B cell (primary cell): ENCODE measurements around the gene HILPDA. TPM values are rescaled to one million over a fixed set of nuclear protein-coding genes. Genes with fewer than 3 reads are reported as not detected.

Experiments
- ATAC-seq: fragments of 200-7000 bp; cut with Tn5 transposase; one replicate; pipeline ENCODE4 v1.10.0; 2021; ENCODE audit warnings: low read depth, mild to moderate bottlenecking, moderate number of reproducible peaks, moderate library complexity
- CTCF ChIA-PET: fragments of 350-600 bp; sonication (Branson Sonifier 250); formaldehyde crosslinking; loops from one replicate; lab custom pipeline; 2021; ENCODE audit warnings: antibody characterized with exemption, inconsistent platforms; lab: Charles Lee
- POLR2A ChIA-PET: fragments of 350-600 bp; sonication (Branson Sonifier 250); formaldehyde crosslinking; loops from one replicate; lab custom pipeline; 2021; ENCODE audit warnings: antibody characterized with exemption; lab: Charles Lee
- DNase-seq: peaks from one replicate; pipeline ENCODE4 v3.0.0; 2013
- H2AFZ ChIP-seq: 2 replicates; pipeline ENCODE4 v1.6.1; 2012; ENCODE audit warnings: mild to moderate bottlenecking, low read depth, low read length; ENCODE audit not compliant: insufficient read depth, poor library complexity, severe bottlenecking
- H3K27ac ChIP-seq, 2 donors: 1 replicate in 1 of 2; 2 replicates in 1 of 2; pipeline ENCODE4 v1.5.1; 2012 to 2013; ENCODE audit warnings: low read length in 2 of 2, mild to moderate bottlenecking in 2 of 2, moderate library complexity in 1 of 2
- H3K27me3 ChIP-seq, 4 experiments: fragments of 200-600 bp in 1 of 4; sonication (generic) in 1 of 4; replicated peaks in 1 of 4; 1 replicate in 2 of 4; 2 replicates in 2 of 4; pipeline versions ENCODE4 v1.6.1 to v1.7.0; 2013 to 2016; ENCODE audit warnings: low read length in 3 of 4, mild to moderate bottlenecking in 2 of 4, mixed read lengths in 1 of 4, moderate library complexity in 1 of 4; ENCODE audit not compliant: insufficient read depth in 4 of 4, control insufficient read depth in 3 of 4; ENCODE audit errors: control extremely low read depth in 1 of 4
- H3K36me3 ChIP-seq, 2 experiments: replicated peaks in 1 of 2; 1 replicate in 1 of 2; 2 replicates in 1 of 2; pipeline versions ENCODE4 v1.6.1 to v1.7.1; 2013; ENCODE audit warnings: low read length in 1 of 2; ENCODE audit not compliant: insufficient read depth in 2 of 2, control insufficient read depth in 1 of 2; ENCODE audit errors: control extremely low read depth in 1 of 2, extremely low read depth in 1 of 2
- H3K4me1 ChIP-seq, 2 donors: fragments of 200-600 bp in 1 of 2; sonication (generic) in 1 of 2; 1 replicate in 1 of 2; 2 replicates in 1 of 2; pipeline versions ENCODE4 v1.5.1 to v1.6.1; 2013 to 2017; ENCODE audit warnings: low read length in 2 of 2; ENCODE audit not compliant: control insufficient read depth in 2 of 2, insufficient read depth in 2 of 2
- H3K4me2 ChIP-seq: replicated peaks from 2 replicates; pipeline ENCODE3; 2012; ENCODE audit warnings: mild to moderate bottlenecking, low read depth, low read length; ENCODE audit not compliant: poor library complexity, severe bottlenecking
- H3K4me3 ChIP-seq, 5 experiments: fragments of 200-600 bp in 1 of 5; sonication (generic) in 1 of 5; 1 replicate in 3 of 5; 2 replicates in 2 of 5; pipeline versions ENCODE4 v1.5.1 to v1.7.0; 2011 to 2016; ENCODE audit warnings: low read length in 4 of 5, mild to moderate bottlenecking in 4 of 5, low read depth in 2 of 5, control low read depth in 1 of 5, moderate library complexity in 1 of 5; ENCODE audit not compliant: insufficient read depth in 1 of 5; ENCODE audit errors: control extremely low read depth in 1 of 5, extremely low read depth in 1 of 5
- H3K79me2 ChIP-seq: fragments of 200-600 bp; sonication (generic); one replicate; pipeline ENCODE4 v1.6.0; 2016; ENCODE audit warnings: low read length; ENCODE audit not compliant: control insufficient read depth, insufficient read depth
- H3K9ac ChIP-seq: fragments of 200-600 bp; sonication (generic); 2 replicates; pipeline ENCODE4 v1.6.1; 2017; ENCODE audit warnings: mild to moderate bottlenecking, low read length, moderate library complexity
- H3K9me3 ChIP-seq, 3 donors: one replicate each; pipeline versions ENCODE4 v1.6.1 to v1.7.1; 2013; ENCODE audit warnings: low read length in 2 of 3; ENCODE audit not compliant: control insufficient read depth in 2 of 3, insufficient read depth in 1 of 3; ENCODE audit errors: control extremely low read depth in 1 of 3
- H4K20me1 ChIP-seq: 2 replicates; pipeline ENCODE4 v1.6.0; 2012; ENCODE audit warnings: mild to moderate bottlenecking, low read length; ENCODE audit not compliant: insufficient read depth, control insufficient read depth, poor library complexity, severe bottlenecking
- H3K27ac Mint-ChIP-seq: one replicate; pipeline ENCODE4 v1.8.0; 2021; ENCODE audit warnings: mixed read lengths
- H3K27me3 Mint-ChIP-seq: one replicate; pipeline ENCODE4 v1.8.0; 2021; ENCODE audit warnings: mixed read lengths
- H3K4me1 Mint-ChIP-seq: one replicate; pipeline ENCODE4 v1.8.0; 2021; ENCODE audit warnings: mixed read lengths
- H3K4me3 Mint-ChIP-seq: one replicate; pipeline ENCODE4 v1.8.0; 2021; ENCODE audit warnings: mixed read lengths
- H3K9me3 Mint-ChIP-seq: one replicate; pipeline ENCODE4 v1.8.0; 2022; ENCODE audit warnings: mixed read lengths; ENCODE audit not compliant: insufficient read depth
- EZH2 ChIP-seq: IDR thresholded peaks from 2 replicates; pipeline ENCODE4 v1.6.1; 2012; ENCODE audit warnings: borderline replicate concordance, low read depth, mild to moderate bottlenecking, moderate library complexity, low read length; ENCODE audit not compliant: insufficient read depth, poor library complexity, severe bottlenecking
- WGBS: methylation state at CpG from one replicate; pipeline ENCODE4 v1.1.5; 2013; ENCODE audit warnings: missing lambda C conversion rate; ENCODE audit not compliant: insufficient coverage; 5-methylcytosine and 5-hydroxymethylcytosine counted together
- intact Hi-C: fragments of 100-400 bp; cut with micrococcal nuclease; formaldehyde crosslinking; loops from one replicate; pipeline ENCODE4 v1.10.0; 2022
- polyA plus RNA-seq: library from polyadenylated mRNA; depleted of rRNA; stranded (reverse); fragments of >200 nt; gene quantifications from 2 replicates; pipeline ENCODE4 v1.2.3, GENCODE V29; 2012
- total RNA-seq, 2 donors: library from RNA; stranded (reverse); fragments of 120-200 nt in 1 of 2; gene quantifications; 1 replicate in 1 of 2; 2 replicates in 1 of 2; pipeline versions ENCODE4 v1.2.3 to v1.2.4, GENCODE V29; 2013 to 2022
- TF ChIP-seq, protein P1 (sequence below): fragments of 200-600 bp; IDR thresholded peaks from one replicate; pipeline ENCODE4 v1.8.0; 2022; ENCODE audit warnings: antibody characterized with exemption, mild to moderate bottlenecking

HILPDA gene
- total and polyA plus RNA-seq, 2 donors (not counting 1 experiment from before 2014, with no cell fraction given), result 6.5 to 10.1 TPM

GRCh38 chr7:128406314-128407232, 49.1 kb upstream of the HILPDA start:
- peak; percentile 35 for DNase-seq
- H3K4me1 ChIP-seq, result peaks cover 21 to 59% of the 10 kb centered on the region in 2 donors

More at GRCh38 chr7:128406314-128407232, 49.1 kb upstream of the HILPDA start:
- POLR2A ChIA-PET, result no interaction called here
- no peaks in the 10 kb centered on the region for H3K9me3 Mint-ChIP-seq
- Histone ChIP-seq H3K4me2 (peak overlapping the region; percentile 97), H3K9ac (no peak overlapping the region), H3K36me3 (peaks cover 0 to 8% of the 10 kb centered on the region in 2 experiments), H4K20me1 (peaks cover 14% of the 10 kb centered on the region), H3K27ac (peak overlapping the region in 1 of 2 donors; percentile 13), H3K27me3 (no peaks in the 10 kb centered on the region), H2AFZ (no peak overlapping the region), H3K4me3 (peak overlapping the region in 1 of 5 experiments; percentile 34), H3K9me3 (no peaks in the 10 kb centered on the region), H3K79me2 (no peaks in the 10 kb centered on the region)
- CTCF ChIA-PET, result interaction anchor here (0.9 to 23.4 kb wide), 5 partner anchors 8 to 54 kb away, joined by 4 to 331 read pairs (median 12); no protein-coding TSS in a partner anchor
- WGBS, result 64% methylated on average over 14 of the region's 17 CpGs
- H3K4me1 Mint-ChIP-seq, result peaks cover 47% of the 10 kb centered on the region
- H3K27me3 Mint-ChIP-seq, result no peaks in the 10 kb centered on the region
- peak overlapping the region; percentile 83 for H3K4me3 Mint-ChIP-seq
- peak overlapping the region; percentile 78 for H3K27ac Mint-ChIP-seq
- TF ChIP-seq, protein P1, sequence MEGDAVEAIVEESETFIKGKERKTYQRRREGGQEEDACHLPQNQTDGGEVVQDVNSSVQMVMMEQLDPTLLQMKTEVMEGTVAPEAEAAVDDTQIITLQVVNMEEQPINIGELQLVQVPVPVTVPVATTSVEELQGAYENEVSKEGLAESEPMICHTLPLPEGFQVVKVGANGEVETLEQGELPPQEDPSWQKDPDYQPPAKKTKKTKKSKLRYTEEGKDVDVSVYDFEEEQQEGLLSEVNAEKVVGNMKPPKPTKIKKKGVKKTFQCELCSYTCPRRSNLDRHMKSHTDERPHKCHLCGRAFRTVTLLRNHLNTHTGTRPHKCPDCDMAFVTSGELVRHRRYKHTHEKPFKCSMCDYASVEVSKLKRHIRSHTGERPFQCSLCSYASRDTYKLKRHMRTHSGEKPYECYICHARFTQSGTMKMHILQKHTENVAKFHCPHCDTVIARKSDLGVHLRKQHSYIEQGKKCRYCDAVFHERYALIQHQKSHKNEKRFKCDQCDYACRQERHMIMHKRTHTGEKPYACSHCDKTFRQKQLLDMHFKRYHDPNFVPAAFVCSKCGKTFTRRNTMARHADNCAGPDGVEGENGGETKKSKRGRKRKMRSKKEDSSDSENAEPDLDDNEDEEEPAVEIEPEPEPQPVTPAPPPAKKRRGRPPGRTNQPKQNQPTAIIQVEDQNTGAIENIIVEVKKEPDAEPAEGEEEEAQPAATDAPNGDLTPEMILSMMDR, result no peak
- no peak for TF ChIP-seq EZH2
- no peak for ATAC-seq
- intact Hi-C loops, result loop anchor here (5.0 kb wide), 2 partner anchors 64 to 126 kb away; partner anchors contain the start of gene RBM28
